Neuronal stem cell (in vitro differentiated cells): ENCODE measurements around the gene SIGMAR1.

Experiments
- DNase-seq: peaks from one replicate; pipeline ENCODE4 v3.0.0-alpha.2; 2013; ENCODE audit warnings: low spot score
- H2AFZ ChIP-seq: one replicate; pipeline ENCODE4 v1.6.1; 2013; ENCODE audit warnings: mild to moderate bottlenecking, low read length, inconsistent platforms
- H2AK5ac ChIP-seq: 2 replicates; pipeline ENCODE4 v1.6.1; 2013; ENCODE audit warnings: low read depth, mild to moderate bottlenecking, inconsistent platforms, low read length, moderate library complexity, mixed read lengths
- H2BK120ac ChIP-seq: 2 replicates; pipeline ENCODE4 v1.6.1; 2013; ENCODE audit warnings: low read depth, mild to moderate bottlenecking, inconsistent platforms, low read length, moderate library complexity, mixed read lengths
- H2BK12ac ChIP-seq: one replicate; pipeline ENCODE4 v1.6.1; 2013; ENCODE audit warnings: low read length, inconsistent platforms
- H2BK15ac ChIP-seq: 2 replicates; pipeline ENCODE4 v1.6.1; 2013; ENCODE audit warnings: mild to moderate bottlenecking, low read length, inconsistent platforms, mixed read lengths
- H2BK5ac ChIP-seq: one replicate; pipeline ENCODE4 v1.6.1; 2013; ENCODE audit warnings: inconsistent platforms, mild to moderate bottlenecking, low read length, moderate library complexity
- H3K14ac ChIP-seq: one replicate; pipeline ENCODE4 v1.6.1; 2013; ENCODE audit warnings: low read length, inconsistent platforms
- H3K18ac ChIP-seq: 2 replicates; pipeline ENCODE4 v1.6.1; 2013; ENCODE audit warnings: low read length, inconsistent platforms
- H3K23ac ChIP-seq: 2 replicates; pipeline ENCODE4 v1.6.1; 2013; ENCODE audit warnings: low read depth, mild to moderate bottlenecking, mixed read lengths, low read length, inconsistent platforms; ENCODE audit not compliant: poor library complexity
- H3K27ac ChIP-seq: replicated peaks from 3 replicates; pipeline ENCODE4 v1.5.1; 2013; ENCODE audit warnings: low read length, inconsistent platforms
- H3K27me3 ChIP-seq, 3 experiments: 2 replicates each; pipeline ENCODE4 v1.6.1; 2013; ENCODE audit warnings: low read length in 3 of 3, mild to moderate bottlenecking in 2 of 3, inconsistent platforms in 1 of 3, low read depth in 1 of 3, mixed read lengths in 1 of 3, moderate library complexity in 1 of 3; ENCODE audit not compliant: control insufficient read depth in 3 of 3, insufficient read depth in 3 of 3
- H3K36me3 ChIP-seq, 2 donors: replicated peaks in 1 of 2; 2 replicates each; pipeline ENCODE4 v1.6.1; 2013; ENCODE audit warnings: low read length in 2 of 2; ENCODE audit not compliant: control insufficient read depth in 2 of 2, insufficient read depth in 2 of 2
- H3K4ac ChIP-seq: 2 replicates; pipeline ENCODE4 v1.6.1; 2013; ENCODE audit warnings: inconsistent platforms, mild to moderate bottlenecking, low read length, moderate library complexity
- H3K4me1 ChIP-seq, 2 donors: 1 replicate in 1 of 2; 2 replicates in 1 of 2; pipeline ENCODE4 v1.6.1; 2013; ENCODE audit warnings: low read length in 2 of 2, low read depth in 1 of 2; ENCODE audit not compliant: control insufficient read depth in 2 of 2, insufficient read depth in 1 of 2
- H3K4me2 ChIP-seq: one replicate; pipeline ENCODE4 v1.6.1; 2013; ENCODE audit warnings: mild to moderate bottlenecking, low read length, inconsistent platforms; ENCODE audit not compliant: insufficient read depth, poor library complexity, severe bottlenecking
- H3K4me3 ChIP-seq, 2 donors: 2 replicates each; pipeline ENCODE4 v1.5.1; 2013; ENCODE audit warnings: low read length in 2 of 2, mild to moderate bottlenecking in 2 of 2, inconsistent platforms in 1 of 2, moderate library complexity in 1 of 2
- H3K79me1 ChIP-seq: one replicate; pipeline ENCODE4 v1.6.1; 2013; ENCODE audit warnings: low read depth, mild to moderate bottlenecking, inconsistent platforms, low read length, moderate library complexity
- H3K9ac ChIP-seq: one replicate; pipeline ENCODE4 v1.6.1; 2013; ENCODE audit warnings: mild to moderate bottlenecking, low read depth, low read length, inconsistent platforms; ENCODE audit not compliant: poor library complexity
- H3K9me3 ChIP-seq, 2 donors: replicated peaks in 1 of 2; 2 replicates each; pipeline versions ENCODE3 to v1.6.1; 2013; ENCODE audit warnings: low read length in 2 of 2, mild to moderate bottlenecking in 2 of 2, inconsistent platforms in 1 of 2, low read depth in 1 of 2, mixed read lengths in 1 of 2, moderate library complexity in 1 of 2; ENCODE audit not compliant: control insufficient read depth in 2 of 2, insufficient read depth in 1 of 2
- H4K8ac ChIP-seq: one replicate; pipeline ENCODE4 v1.6.1; 2013; ENCODE audit warnings: low read depth, mild to moderate bottlenecking, inconsistent platforms, low read length, moderate library complexity
- H4K91ac ChIP-seq: one replicate; pipeline ENCODE4 v1.6.1; 2013; ENCODE audit warnings: low read length, low read depth, mild to moderate bottlenecking, inconsistent platforms; ENCODE audit not compliant: poor library complexity
- WGBS, 2 donors: extraction: QIAGEN DNeasy Blood & Tissue Kit; methylation state at CpG; one replicate each; pipeline ENCODE4 v1.1.7; 2013; ENCODE audit warnings: missing lambda C conversion rate in 2 of 2, mixed read lengths in 1 of 2; ENCODE audit not compliant: insufficient read length in 2 of 2, insufficient replicate concordance in 1 of 2; ENCODE audit errors: extremely low coverage in 2 of 2; 5-methylcytosine and 5-hydroxymethylcytosine counted together

The SIGMAR1 gene

GRCh38 chr9:34588671-34589635 lies 48.6 kb downstream of the SIGMAR1 start:
- H2BK5ac ChIP-seq: peak overlapping the region; percentile 89
- peak overlapping the region; percentile 89 for H3K9ac ChIP-seq
- peaks cover 7% of the 10 kb centered on the region for H3K79me1 ChIP-seq
- peaks cover 48 to 56% of the 10 kb centered on the region in 2 donors for H3K4me1 ChIP-seq
- no peak overlapping the region for H2BK12ac ChIP-seq
- H3K4me3 ChIP-seq: peak overlapping the region; percentile 84 to 96
- H2BK120ac ChIP-seq: no peak overlapping the region
- peak overlapping the region; percentile 6 for H3K23ac ChIP-seq
- H2AK5ac ChIP-seq: peak overlapping the region; percentile 92
- H3K4ac ChIP-seq: no peak overlapping the region
- H3K14ac ChIP-seq: peak overlapping the region; percentile 12
- no peaks in the 10 kb centered on the region for H3K9me3 ChIP-seq
- H3K18ac ChIP-seq: peak overlapping the region; percentile 94
- H3K27me3 ChIP-seq: peaks cover 4 to 68% (median 19%) of the 10 kb centered on the region in 3 experiments
- no peak overlapping the region for H4K8ac ChIP-seq
- H3K27ac ChIP-seq: no peak overlapping the region
- H3K36me3 ChIP-seq: peaks cover 0 to 26% of the 10 kb centered on the region in 2 donors
- H3K4me2 ChIP-seq: peak overlapping the region; percentile 96
- DNase-seq: no peak
- no CpG with 5 or more reads among the region's 86 CpGs for WGBS, 2 donors
- H2AFZ ChIP-seq: peak overlapping the region; percentile 90
- H2BK15ac ChIP-seq: peak overlapping the region; percentile 1
- no peak overlapping the region for H4K91ac ChIP-seq

GRCh38 chr9:34587271-34587670 lies 50.3 kb downstream of the SIGMAR1 start:
- no peak overlapping the region for H2AK5ac ChIP-seq
- H2BK120ac ChIP-seq: no peak overlapping the region
- peaks cover 7% of the 10 kb centered on the region for H3K79me1 ChIP-seq
- H2AFZ ChIP-seq: no peak overlapping the region
- no peak overlapping the region for H3K27ac ChIP-seq
- no peak overlapping the region for H3K4me2 ChIP-seq
- H3K18ac ChIP-seq: no peak overlapping the region
- H3K14ac ChIP-seq: no peak overlapping the region
- no CpG with 5 or more reads among the region's 2 CpGs for WGBS, 2 donors
- H3K4me3 ChIP-seq: peak overlapping the region in 1 of 2 donors; percentile 2
- no peak overlapping the region for H3K23ac ChIP-seq
- peaks cover 47 to 59% of the 10 kb centered on the region in 2 donors for H3K4me1 ChIP-seq
- no peaks in the 10 kb centered on the region for H3K9me3 ChIP-seq
- H3K36me3 ChIP-seq: peaks cover 0 to 26% of the 10 kb centered on the region in 2 donors
- H3K27me3 ChIP-seq: peaks cover 4 to 55% (median 5%) of the 10 kb centered on the region in 3 experiments
- no peak overlapping the region for H4K8ac ChIP-seq
- H2BK15ac ChIP-seq: no peak overlapping the region
- no peak overlapping the region for H2BK12ac ChIP-seq
- no peak overlapping the region for H3K9ac ChIP-seq
- no peak overlapping the region for H4K91ac ChIP-seq
- no peak overlapping the region for H2BK5ac ChIP-seq
- H3K4ac ChIP-seq: no peak overlapping the region
- no peak for DNase-seq

DNA sequence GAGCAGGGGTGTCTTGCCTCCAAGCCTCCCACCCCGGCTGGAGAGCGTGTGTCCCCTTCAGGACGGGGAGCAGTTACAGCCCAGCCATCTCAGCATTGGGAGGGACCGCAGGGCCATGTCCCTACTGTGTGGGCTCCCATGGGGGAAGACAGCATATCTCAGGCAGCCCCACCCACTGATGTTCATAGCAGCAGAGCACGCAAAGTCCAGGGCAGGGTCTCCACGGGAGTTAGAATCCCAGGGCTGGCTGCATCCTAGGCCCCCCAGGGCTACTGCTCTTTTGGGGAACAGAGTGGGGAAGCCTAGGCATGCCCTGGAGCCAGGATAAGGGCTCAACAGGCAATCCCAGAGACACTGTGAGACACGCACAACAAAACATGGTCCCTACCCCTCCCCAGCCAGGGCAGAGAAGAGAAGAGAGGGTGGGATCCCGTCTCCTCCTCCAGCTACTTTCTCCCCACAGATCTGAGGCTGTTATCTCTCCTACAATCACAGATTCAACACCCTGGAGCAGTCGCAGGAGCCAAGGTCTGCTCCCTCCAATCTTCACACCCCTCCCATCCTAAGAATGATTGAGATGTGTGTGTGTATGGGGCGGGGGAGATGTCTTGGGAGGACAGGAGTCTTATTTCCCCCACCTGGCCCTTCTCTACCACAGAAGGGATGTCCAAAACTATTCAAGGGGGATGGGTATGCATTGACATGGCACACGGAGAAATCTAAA lies 51.5 kb downstream of the SIGMAR1 start:
- Histone ChIP-seq H3K18ac (peak overlapping the region; percentile 55), H2AFZ (no peak overlapping the region), H2AK5ac (peak overlapping the region; percentile 14), H3K4ac (no peak overlapping the region), H2BK5ac (no peak overlapping the region), H3K23ac (no peak overlapping the region), H2BK15ac (peak overlapping the region; percentile 25), H3K27me3 (peaks cover 0 to 44% (median under 1%) of the 10 kb centered on the region in 3 experiments), H3K36me3 (peaks cover 0 to 36% of the 10 kb centered on the region in 2 donors), H3K79me1 (peaks cover 7% of the 10 kb centered on the region), H2BK12ac (no peak overlapping the region), H4K91ac (no peak overlapping the region), H4K8ac (no peak overlapping the region), H3K9ac (no peak overlapping the region), H3K4me3 (no peak overlapping the region), H3K27ac (no peak overlapping the region), H3K14ac (no peak overlapping the region), H3K4me1 (peaks cover 48 to 63% of the 10 kb centered on the region in 2 donors), H3K4me2 (no peak overlapping the region), H3K9me3 (no peaks in the 10 kb centered on the region), H2BK120ac (no peak overlapping the region)
- no CpG with 5 or more reads among the region's 11 CpGs for WGBS, 2 donors
- DNase-seq: no peak

DNA sequence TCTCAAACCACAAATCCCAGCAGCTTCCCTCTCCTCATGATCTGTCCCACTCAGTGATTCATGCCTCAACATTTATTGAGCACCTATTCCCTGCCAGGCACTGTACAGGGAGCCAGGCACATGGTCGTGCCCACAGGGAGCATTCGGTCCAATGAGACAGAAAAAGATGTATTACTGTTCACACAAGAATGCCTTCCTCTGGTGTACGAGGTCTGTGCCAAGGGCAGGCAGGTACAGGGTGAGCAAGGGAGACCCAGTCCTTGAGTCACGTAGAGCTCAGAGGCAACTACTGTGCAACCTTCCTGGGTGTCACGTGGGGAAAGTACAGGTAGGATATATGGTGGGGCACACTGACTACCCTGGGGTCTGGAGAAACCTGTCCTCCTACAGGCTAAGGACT lies 52.6 kb downstream of the SIGMAR1 start:
- no CpG with 5 or more reads among the region's 5 CpGs for WGBS, 2 donors
- peaks cover 49 to 64% of the 10 kb centered on the region in 2 donors for H3K4me1 ChIP-seq
- H3K14ac ChIP-seq: no peak overlapping the region
- H3K23ac ChIP-seq: no peak overlapping the region
- H3K4me3 ChIP-seq: no peak overlapping the region
- H2AFZ ChIP-seq: no peak overlapping the region
- peak overlapping the region; percentile 16 for H2AK5ac ChIP-seq
- no peak overlapping the region for H3K9ac ChIP-seq
- no peak overlapping the region for H4K8ac ChIP-seq
- no peak overlapping the region for H2BK15ac ChIP-seq
- peaks cover 7% of the 10 kb centered on the region for H3K79me1 ChIP-seq
- no peak overlapping the region for H2BK12ac ChIP-seq
- no peak overlapping the region for H4K91ac ChIP-seq
- no peak overlapping the region for H2BK5ac ChIP-seq
- H3K4ac ChIP-seq: no peak overlapping the region
- no peaks in the 10 kb centered on the region for H3K9me3 ChIP-seq
- H2BK120ac ChIP-seq: no peak overlapping the region
- H3K18ac ChIP-seq: no peak overlapping the region
- no peak overlapping the region for H3K27ac ChIP-seq
- peaks cover 0 to 36% of the 10 kb centered on the region in 2 donors for H3K36me3 ChIP-seq
- no peak for DNase-seq
- H3K27me3 ChIP-seq: peaks cover 0 to 33% (median 0%) of the 10 kb centered on the region in 3 experiments
- no peak overlapping the region for H3K4me2 ChIP-seq
